Lower leg skin (tissue), 4 donors: ENCODE measurements around the gene TSSC4. TPM values are rescaled to one million over a fixed set of nuclear protein-coding genes. Genes with fewer than 3 reads are reported as not detected.

Experiments used
- DNase-seq, 2 donors: peaks; one replicate each; pipeline ENCODE4 v3.0.0-alpha.2; 2019; ENCODE audit warnings: low spot score in 2 of 2
- H3K4me3 ChIP-seq: fragments of 200-600 bp; sonication (generic); 2 replicates; pipeline ENCODE4 v1.5.1; 2017; ENCODE audit warnings: mild to moderate bottlenecking, low read depth; ENCODE audit not compliant: poor library complexity, severe bottlenecking
- CTCF ChIP-seq, 3 donors: fragments of 450-650 bp; IDR thresholded peaks; one replicate each; pipeline ENCODE4 v1.5.1; 2016; ENCODE audit warnings: antibody characterized with exemption in 3 of 3, mild to moderate bottlenecking in 3 of 3, moderate library complexity in 2 of 3
- POLR2A ChIP-seq, 2 donors: fragments of 450-650 bp; IDR thresholded peaks; one replicate each; pipeline ENCODE4 v1.6.1; 2016 to 2017; ENCODE audit warnings: antibody characterized with exemption in 2 of 2, mild to moderate bottlenecking in 1 of 2, moderate library complexity in 1 of 2
- WGBS, 2 donors: methylation state at CpG; one replicate each; pipeline ENCODE4 v1.1.5; 2018; 5-methylcytosine and 5-hydroxymethylcytosine counted together
- intact Hi-C: fragments of 100-400 bp; cut with DNase I; formaldehyde crosslinking; loops from one replicate; pipeline ENCODE4 v1.15.0; 2023; ENCODE audit warnings: low total_unique reads
- total RNA-seq, 4 donors: library from RNA; depleted of rRNA; stranded (reverse); fragments of >200 nt; gene quantifications; one replicate each; pipeline ENCODE4 v1.1.0, GENCODE V29; 2016

Gene TSSC4
- total RNA-seq, 4 donors from 2014 or later, result 45.6 to 58.7 (median 55.8) TPM

- intact Hi-C loops, result loop anchor here (5.0 kb wide), 1 partner anchor 217 kb away; no protein-coding TSS in a partner anchor
- no peak overlapping the region for H3K4me3 ChIP-seq
- TF ChIP-seq POLR2A (IDR thresholded peaks at IDR 0.05) (no peak), CTCF (IDR thresholded peaks at IDR 0.05) (no peak)
- no peak for DNase-seq
- WGBS, 2 donors, result 90 to 95% methylated on average over 32 to 33 of the region's 35 CpGs
Measured at GRCh38 chr11:2414616-2415015, 14.1 kb downstream of the TSSC4 start.

GRCh38 chr11:2415171-2415570, 14.6 kb downstream of the TSSC4 start:
- intact Hi-C loops, result loop anchor here (5.0 kb wide), 1 partner anchor 218 kb away; no protein-coding TSS in a partner anchor
- no peak for DNase-seq
- H3K4me3 ChIP-seq, result no peak overlapping the region
- TF ChIP-seq CTCF (IDR thresholded peaks at IDR 0.05), result no peak
- TF ChIP-seq POLR2A (IDR thresholded peaks at IDR 0.05), result no peak
- WGBS, 2 donors, result 86 to 90% methylated on average over 9 to 26 of the region's 28 CpGs

DNA sequence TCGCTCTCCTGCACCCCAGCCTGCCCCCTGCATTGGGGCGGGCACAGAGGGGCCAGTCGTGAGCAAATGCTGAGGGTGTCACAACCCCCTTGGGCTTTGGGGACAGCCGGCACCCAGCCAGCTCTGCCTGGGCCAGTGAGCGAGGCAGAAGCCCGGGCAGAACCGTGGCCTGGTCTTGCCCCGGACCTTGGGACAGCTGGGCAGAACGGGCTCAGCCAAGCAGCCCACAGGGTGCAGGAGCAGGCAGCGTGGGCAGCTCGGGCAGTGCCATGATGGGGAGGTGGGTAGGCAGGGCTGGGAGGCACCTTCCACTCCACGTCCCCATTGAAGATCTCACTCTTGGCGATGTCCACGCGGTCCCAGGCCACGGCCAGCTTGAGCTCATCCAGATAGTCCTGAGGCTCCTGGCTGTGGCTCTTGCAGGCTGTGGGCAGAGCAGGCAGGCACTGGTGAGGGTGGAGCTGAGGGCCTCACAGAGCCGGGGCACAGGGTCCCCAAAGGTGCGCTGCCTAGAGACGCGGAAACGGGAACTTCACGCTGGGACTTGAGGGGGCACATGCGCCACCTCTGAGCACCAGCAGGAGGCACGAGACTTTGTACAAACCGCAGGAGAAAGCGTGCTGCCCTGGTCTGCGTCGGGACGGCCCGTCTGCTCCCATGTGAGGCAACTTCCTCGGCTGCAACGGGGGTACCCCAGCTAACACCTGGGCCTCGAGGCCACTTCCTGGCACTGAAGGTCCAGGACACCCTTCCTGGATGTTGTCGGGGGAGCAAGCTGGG, 15.2 kb downstream of the TSSC4 start:
- DNase-seq, result no peak
- intact Hi-C loops, result loop anchor here (5.0 kb wide), 1 partner anchor 218 kb away; no protein-coding TSS in a partner anchor
- WGBS, 2 donors, result 80 to 83% methylated on average over 27 to 33 of the region's 34 CpGs
- H3K4me3 ChIP-seq, result no peak overlapping the region
- TF ChIP-seq POLR2A (IDR thresholded peaks at IDR 0.05) (no peak), CTCF (IDR thresholded peaks at IDR 0.05) (no peak)

DNA sequence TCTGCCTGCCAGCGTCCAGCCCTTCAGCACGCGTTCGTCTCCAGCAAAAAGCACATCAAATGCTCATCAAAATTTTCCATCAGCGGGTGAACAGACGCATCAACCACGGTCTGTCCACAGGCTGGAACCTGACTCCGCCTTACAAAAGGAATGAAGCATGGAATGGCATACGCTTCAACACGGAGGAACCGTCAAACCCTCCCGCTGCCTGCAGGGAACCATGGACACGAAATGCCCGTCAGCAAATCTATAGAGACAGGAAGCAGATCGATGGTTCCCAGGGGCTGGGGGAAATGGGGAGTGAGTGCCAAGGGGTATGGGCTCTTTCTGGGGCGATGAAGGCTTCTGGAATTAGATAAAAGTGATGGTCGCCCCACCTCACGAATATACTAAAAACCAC, 16.2 kb downstream of the TSSC4 start:
- WGBS, 2 donors, result 59 to 67% methylated on average over 18 of the region's 18 CpGs

DNA sequence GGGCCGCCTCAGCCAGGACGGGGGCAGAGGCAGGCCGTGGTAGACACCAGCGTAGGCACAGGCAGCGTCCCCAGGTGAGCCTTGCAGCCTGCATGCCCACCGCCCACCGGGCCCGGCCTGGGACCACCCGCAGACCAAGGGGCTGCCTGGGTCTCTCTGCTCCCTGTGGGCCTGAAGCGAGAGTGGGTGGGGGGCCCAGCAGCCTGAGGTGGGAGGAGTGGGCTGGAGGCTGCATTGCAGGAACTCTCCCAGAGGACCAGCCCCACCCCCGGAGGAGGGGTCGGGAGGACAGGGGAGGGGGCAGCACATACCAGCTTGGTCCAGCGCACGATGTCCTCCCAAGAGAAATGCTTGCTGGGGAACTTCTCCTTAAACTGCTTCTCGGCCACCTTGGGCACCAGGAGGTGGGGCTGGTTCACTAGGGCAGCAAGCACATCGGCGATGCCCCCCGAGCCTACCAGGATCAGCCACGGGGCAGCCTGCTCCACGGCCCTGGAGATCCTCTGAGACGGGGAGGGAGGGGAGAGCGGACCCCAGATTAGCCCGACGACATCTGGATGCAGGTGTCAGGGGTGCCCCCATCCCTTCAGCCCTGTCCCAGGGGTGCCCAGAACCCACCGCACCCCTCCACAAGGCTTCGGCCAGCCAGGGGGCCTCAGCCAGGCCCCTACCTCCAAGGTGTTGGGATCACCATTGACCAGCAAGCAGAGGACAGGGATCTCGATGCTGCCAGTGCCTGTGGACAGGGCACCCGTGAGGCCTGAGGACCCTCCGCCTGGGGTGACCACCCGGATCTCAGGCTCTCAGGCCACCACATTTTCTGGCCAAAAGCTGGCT, 17.5 kb downstream of the TSSC4 start:
- no peak overlapping the region for H3K4me3 ChIP-seq
- intact Hi-C loops, result loop anchor here (5.0 kb wide), 1 partner anchor 221 kb away; no protein-coding TSS in a partner anchor
- no peak for DNase-seq
- TF ChIP-seq POLR2A (IDR thresholded peaks at IDR 0.05), result no peak
- TF ChIP-seq CTCF (IDR thresholded peaks at IDR 0.05), result no peak
- WGBS, 2 donors, result 87 to 89% methylated on average over 22 to 29 of the region's 30 CpGs

More for the DNA sequence above, 16.2 kb downstream of the TSSC4 start:
- intact Hi-C loops, result loop anchor here (5.0 kb wide), 1 partner anchor 219 kb away; no protein-coding TSS in a partner anchor
- no peak overlapping the region for H3K4me3 ChIP-seq
- no peak for DNase-seq
- TF ChIP-seq CTCF (IDR thresholded peaks at IDR 0.05) (no peak), POLR2A (IDR thresholded peaks at IDR 0.05) (no peak)
